GM18870 (cell line): Measurements from ENCODE around the gene CFAP58.

ENCODE experiments used
- ATAC-seq: cut with Tn5 transposase; IDR thresholded peaks from one replicate; pipeline ENCODE4 v1.9.1; 2021; ENCODE audit warnings: moderate library complexity; ENCODE audit not compliant: unreplicated experiment

The CFAP58 gene

DNA sequence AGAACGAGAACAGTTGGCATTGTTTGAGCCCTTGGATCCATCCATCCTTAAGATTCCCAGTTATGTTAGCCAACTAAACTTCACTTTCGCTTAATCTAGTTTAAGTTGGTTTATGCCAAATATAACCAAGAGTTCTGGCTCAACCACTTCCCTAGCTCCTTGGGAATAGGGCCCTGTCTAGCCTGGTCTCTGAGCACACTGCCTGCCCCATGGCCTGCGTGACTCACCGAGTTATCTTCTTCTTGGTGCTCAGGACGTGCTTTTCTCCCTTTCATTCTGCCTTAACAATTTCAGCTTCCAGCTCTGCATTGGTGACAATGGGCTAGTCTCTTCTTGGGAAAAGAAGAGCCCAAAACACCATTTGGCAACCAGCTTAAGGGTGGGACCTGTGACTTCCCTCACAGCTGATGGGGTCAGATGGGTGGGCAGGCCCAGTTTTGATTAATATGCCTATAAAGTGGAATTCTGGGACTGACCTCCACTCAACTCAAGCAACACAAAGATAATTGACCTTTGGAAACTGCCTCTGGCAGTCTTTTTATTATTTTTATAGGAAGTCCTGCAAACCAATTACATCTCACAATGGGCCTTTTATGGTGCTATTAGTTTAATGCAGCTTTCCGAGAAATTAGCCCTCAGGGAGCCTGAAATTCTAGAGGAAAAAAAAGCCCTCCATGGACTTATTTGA, 126.4 kb downstream of the CFAP58 start:
- no peak for ATAC-seq

DNA sequence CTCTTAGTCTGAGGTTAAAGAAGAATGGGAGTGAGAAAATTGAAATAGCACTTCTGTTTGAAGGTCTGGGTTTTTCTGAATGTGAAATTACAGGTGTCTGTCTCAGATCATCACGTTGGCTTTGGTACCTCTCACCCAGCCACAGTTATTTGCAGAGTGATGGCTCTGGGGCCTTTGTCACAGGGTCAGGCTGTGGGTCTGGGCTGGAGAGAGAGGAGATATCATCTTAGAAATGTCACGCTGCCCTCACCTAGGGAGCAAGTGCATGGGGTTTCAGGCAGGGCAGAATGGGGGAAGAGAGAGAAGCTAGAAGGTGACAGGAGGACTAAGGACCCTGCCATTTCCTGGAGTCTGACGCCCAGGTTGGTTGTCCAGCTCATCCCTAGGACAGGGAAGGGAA, 127.2 kb downstream of the CFAP58 start:
- ATAC-seq: no peak

DNA sequence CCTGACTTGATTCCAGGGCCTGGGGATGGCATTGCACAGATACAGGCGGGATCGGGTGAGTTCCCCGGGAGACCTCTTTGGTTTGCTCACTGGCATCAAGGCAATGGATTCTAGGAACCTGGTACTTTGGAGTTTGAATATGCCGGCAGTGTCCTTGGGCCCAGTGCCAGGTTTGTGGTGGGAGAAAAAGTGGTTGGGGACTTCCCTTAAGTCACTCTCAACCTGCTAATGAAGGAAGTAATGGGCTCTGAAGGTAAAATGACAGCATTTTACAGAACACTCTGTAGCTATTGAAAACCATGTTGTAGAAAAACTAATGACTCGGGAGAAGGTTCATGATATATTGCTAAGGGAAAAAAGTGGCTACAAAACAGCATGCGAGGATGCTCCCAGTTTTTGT, 129.9 kb downstream of the CFAP58 start:
- no peak for ATAC-seq

DNA sequence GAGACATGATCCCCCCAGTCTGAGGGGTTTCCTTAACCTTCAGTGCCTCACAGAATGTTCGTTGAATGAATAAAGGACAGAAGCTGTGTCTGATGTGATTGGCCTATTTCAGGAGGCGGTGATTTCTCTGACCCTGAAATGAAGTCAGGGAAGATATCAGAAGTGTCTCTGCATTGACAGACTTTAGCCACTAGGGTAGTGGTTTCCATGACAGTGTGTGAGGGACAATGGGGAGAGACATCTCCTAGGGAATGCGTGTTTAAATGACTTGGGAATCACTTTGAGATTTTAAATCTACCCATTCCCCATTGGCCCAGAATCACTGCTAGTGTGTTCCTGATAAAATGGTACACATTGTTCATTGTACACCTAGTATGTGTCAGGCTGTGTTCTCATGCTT, 132.0 kb downstream of the CFAP58 start:
- no peak for ATAC-seq

DNA sequence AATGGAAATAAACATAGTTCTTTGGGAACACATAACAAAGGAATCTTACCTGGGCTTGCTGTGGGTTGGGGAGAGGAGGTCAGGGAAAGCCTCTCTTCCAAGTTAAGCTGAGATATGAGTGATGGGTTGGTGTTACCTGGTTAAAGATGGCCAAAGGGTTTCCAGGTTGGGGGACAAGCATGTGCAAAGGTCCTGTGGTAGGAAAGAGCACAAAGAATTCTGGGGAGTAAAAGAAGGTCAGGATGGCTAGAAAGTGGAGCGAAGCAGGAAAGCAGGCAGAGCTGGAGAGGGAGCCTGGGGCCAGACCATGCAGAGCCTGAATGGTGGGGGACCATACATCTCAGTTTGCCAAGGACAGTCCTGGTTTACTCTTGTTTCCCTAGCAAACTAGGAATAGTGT, 133.2 kb downstream of the CFAP58 start:
- no peak for ATAC-seq

DNA sequence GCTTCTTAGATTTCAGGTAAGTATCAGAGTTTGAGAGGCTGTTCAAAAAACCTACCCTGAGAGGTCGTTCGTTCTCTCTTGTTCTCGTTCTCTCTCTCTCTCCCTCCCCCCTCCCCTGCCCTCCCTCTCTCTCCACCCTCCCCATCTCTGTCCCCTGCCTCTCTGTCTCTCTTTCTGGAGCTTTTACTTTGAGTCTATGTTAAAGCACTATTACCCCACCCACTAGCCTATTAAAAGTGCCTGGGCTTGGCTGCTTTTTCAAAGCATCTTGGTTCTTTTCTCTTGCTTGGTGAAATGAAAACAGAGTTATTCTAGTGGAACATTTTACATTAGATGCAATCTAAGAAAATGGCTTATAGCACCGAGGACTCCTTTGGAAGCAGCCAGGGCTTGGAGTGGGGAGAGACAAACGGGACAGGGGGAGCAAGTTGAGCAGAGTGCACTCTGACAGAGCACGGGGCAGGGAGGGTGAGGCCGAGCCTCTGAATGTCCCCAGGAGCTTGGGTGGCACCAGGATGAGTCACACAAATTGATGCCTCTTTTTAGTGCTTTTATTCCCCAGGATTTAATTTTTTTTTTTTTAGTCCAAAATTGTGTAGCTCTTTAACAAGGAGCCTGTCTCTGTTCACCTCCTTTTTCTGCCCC, 134.3 kb downstream of the CFAP58 start:
- no peak for ATAC-seq

DNA sequence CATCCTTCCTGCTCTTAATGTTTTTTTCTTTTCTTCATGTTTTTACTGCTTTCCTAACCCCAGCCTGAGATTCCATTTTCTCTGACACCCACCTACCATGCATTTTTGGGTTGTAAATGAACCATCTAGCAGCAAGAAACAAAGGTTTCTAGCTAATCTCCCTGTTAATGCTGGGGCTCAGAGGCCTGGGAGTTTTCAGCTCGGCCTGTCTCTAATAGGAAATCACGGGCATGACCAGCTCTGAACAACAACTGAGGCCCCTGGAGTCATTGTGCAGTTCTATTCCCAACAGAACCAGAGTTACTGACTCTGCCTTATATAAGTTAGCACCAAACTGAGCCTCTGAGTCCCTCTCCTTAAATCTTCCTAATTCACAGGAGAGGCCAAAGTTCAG, 134.8 kb downstream of the CFAP58 start:
- ATAC-seq: no peak

DNA sequence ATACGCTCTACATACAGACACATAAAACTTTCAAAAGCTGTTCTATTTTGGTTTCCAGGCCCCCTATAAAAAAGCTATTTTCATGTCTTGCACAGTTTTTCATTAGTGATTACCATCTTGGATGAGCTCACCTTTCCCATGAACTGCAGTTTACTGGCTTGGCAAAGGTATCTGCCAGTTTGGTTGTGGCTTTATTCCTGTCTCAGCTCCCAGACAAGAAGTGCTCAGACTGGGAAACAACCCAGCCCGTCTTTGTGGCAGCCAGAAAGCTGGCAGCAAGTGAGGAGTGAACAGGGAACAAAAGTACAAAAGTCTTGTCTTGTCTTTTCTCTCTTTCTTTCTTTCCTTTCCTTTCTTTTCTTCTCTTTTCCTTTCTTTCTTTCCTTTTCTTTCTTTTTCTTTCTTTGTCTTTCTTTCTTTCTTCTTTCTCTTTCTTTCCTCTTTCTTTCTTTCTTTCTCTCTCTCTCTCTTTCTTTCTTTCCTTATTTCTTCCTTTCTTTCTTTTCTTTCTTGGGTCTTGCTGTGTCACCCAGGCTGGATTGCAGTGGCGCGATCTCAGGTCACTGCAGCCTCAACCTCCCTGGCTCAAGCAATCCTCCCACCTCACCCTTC, 138.8 kb downstream of the CFAP58 start:
- ATAC-seq: no peak

DNA sequence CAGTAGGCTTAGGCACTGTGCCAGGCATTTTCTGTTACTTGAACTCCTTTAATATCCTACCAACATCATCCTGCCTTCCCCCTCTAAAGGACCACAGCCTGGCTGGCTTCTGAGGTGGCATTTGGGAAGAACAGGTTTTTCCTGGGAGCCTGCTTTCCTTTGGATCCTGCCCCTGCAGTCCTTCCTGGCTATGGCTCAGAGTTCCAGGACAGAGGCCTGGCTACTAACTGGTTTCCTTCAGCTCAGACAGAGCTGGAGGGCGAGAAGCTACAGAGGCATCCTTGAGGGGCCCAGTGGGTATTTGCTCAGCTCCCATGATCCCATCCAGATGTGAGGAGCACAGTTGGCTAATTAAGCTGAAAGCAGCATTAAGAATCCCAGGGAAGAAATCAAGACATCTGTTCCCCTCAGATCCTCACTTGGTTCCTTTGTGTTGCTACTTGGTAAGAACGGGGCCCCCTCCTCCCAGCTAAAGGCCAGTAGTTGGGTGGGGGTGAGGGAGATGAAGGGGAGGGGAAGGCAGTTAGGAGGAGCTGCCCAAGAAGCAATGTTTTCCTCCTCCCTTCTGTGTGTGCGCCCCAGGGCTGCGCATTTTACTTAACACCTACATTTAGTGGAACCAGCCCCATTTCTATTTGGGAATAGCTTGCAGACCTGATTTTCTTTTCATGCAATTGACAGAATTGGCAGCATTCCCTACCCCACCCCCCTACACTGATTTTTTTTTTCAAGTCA, 144.9 kb downstream of the CFAP58 start:
- ATAC-seq: no peak

DNA sequence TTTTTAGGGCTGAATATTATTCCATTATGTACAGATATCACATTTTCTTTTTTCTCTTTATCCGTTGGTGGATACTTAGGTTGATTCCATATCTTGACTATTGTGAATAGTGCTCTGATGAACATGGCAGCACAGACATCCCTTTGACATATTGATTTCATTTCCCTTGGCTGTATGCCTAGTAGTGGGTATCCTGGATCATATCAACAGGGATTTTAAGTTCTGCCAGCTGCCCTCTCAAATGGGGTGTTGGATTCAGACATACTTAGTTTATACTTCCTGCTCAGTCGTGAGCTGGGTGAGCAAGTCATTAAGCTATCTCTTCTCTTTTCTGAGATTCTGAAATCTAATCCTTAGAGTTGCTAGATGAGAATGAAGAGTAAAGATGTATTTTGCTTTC, 147.8 kb downstream of the CFAP58 start:
- no peak for ATAC-seq

DNA sequence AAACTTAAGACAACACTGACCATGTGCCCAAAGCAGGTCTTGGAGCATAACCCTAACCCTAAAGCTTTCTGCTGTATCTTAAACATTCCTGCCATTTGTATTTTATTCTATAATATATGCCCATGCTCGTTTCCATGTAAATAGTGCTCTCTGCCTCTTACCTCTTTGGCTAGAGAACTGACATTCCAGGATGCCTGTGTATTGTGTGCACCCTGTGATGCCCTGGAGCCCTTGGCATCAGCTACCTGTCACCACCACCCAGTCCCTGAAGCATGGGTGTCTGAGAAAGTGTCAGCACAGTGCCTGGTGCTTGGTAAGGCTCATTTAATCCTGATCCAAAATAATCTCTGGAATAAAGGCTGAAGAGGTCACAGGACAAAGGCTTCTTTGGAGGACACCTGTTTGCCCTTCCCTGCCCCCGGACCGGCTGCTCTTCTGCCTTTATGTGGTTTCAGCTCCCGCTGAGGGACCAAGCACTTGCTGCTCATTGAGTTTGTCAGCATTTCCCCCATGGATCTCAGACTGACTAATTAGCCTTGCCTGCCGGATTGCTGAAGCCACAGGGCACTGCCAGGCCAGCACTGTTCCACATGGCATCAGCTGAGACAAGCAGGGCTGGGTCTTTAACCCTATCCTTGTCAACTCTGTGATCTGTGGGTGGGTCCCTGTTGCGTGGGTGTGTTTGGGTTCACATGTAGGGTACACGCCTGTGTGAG, 148.4 kb downstream of the CFAP58 start:
- no peak for ATAC-seq

DNA sequence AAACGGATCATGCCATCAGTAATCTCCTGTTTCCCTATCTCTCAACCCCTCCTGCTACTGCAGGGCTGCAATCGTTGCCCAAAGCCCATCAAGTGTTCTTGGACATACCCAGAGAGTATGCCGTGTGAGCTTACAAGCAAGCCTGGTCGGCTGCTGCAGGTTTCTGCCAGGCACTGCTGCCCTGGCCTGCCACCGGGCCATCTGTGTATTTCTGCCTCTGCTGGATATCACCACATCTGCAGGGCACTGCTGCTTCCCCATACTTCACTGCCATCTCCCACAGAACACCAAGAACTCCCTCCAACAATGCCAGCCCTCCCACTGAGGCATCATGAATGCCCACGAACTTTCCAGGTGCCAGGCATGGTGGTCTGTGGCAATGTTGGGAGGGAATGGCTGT, 149.3 kb downstream of the CFAP58 start:
- ATAC-seq: no peak
